ENCODE measurements around the gene CCDC136. TPM values are rescaled to one million over a fixed set of nuclear protein-coding genes. Genes with fewer than 3 reads are reported as not detected.

Gene CCDC136
- total RNA-seq, 4 donors from 2014 or later = 0.35 to 35.5 (median 6.1) TPM

- Histone ChIP-seq H3K4me1 (no peaks in the 10 kb centered on the region), H3K27ac (no peak overlapping the region), H3K36me3 (peaks cover 0 to 5% (median 0%) of the 10 kb centered on the region in 3 donors), H3K4me3 (no peak overlapping the region), H3K9me3 (no peaks in the 10 kb centered on the region), H3K27me3 (no peaks in the 10 kb centered on the region)
- TF ChIP-seq POLR2A (IDR thresholded peaks at IDR 0.05) = no peak
- no peak for TF ChIP-seq CTCF (IDR thresholded peaks at IDR 0.05)
- no peak for DNase-seq
These were observed 17.6 kb downstream of the CCDC136 start for GRCh38 chr7:128809363-128809762.

- Histone ChIP-seq H3K4me1 (no peaks in the 10 kb centered on the region), H3K27ac (no peak overlapping the region), H3K36me3 (peaks cover 0 to 2% (median 0%) of the 10 kb centered on the region in 3 donors), H3K4me3 (no peak overlapping the region), H3K27me3 (no peaks in the 10 kb centered on the region), H3K9me3 (no peaks in the 10 kb centered on the region)
- DNase-seq = no peak
- TF ChIP-seq CTCF (IDR thresholded peaks at IDR 0.05) = no peak
- no peak for TF ChIP-seq POLR2A (IDR thresholded peaks at IDR 0.05)
These were observed 18.7 kb downstream of the CCDC136 start for GRCh38 chr7:128810473-128810872.

GRCh38 chr7:128810997-128811396, 19.2 kb downstream of the CCDC136 start:
- Histone ChIP-seq H3K27ac (no peak overlapping the region), H3K4me3 (no peak overlapping the region), H3K27me3 (no peaks in the 10 kb centered on the region), H3K4me1 (no peaks in the 10 kb centered on the region), H3K9me3 (no peaks in the 10 kb centered on the region), H3K36me3 (no peaks in the 10 kb centered on the region)
- no peak for DNase-seq
- TF ChIP-seq POLR2A (IDR thresholded peaks at IDR 0.05) = no peak
- no peak for TF ChIP-seq CTCF (IDR thresholded peaks at IDR 0.05)

GRCh38 chr7:128811631-128812430, 20.1 kb downstream of the CCDC136 start:
- Histone ChIP-seq H3K27ac (no peak overlapping the region), H3K27me3 (no peaks in the 10 kb centered on the region), H3K36me3 (no peaks in the 10 kb centered on the region), H3K4me1 (no peaks in the 10 kb centered on the region), H3K9me3 (no peaks in the 10 kb centered on the region), H3K4me3 (no peak overlapping the region)
- DNase-seq = no peak
- TF ChIP-seq CTCF (IDR thresholded peaks at IDR 0.05) = no peak
- no peak for TF ChIP-seq POLR2A (IDR thresholded peaks at IDR 0.05)

GRCh38 chr7:128812514-128813168, 20.9 kb downstream of the CCDC136 start:
- H3K36me3 ChIP-seq = no peaks in the 10 kb centered on the region
- TF ChIP-seq CTCF (IDR thresholded peaks at IDR 0.05) (no peak), POLR2A (IDR thresholded peaks at IDR 0.05) (no peak)
- no peak overlapping the region for H3K4me3 ChIP-seq
- no peaks in the 10 kb centered on the region for H3K4me1 ChIP-seq
- DNase-seq = no peak
- no peak overlapping the region for H3K27ac ChIP-seq
- H3K27me3 ChIP-seq = no peaks in the 10 kb centered on the region
- H3K9me3 ChIP-seq = no peaks in the 10 kb centered on the region
